ENCODE data around the gene NAT8L. TPM values are rescaled to one million over a fixed set of nuclear protein-coding genes. Genes with fewer than 3 reads are reported as not detected.

NAT8L gene
- total and polyA plus RNA-seq, 2 of the 4 experiments (the other 2 are of a cell fraction), result 0.05 TPM; not detected in 1

DNA sequence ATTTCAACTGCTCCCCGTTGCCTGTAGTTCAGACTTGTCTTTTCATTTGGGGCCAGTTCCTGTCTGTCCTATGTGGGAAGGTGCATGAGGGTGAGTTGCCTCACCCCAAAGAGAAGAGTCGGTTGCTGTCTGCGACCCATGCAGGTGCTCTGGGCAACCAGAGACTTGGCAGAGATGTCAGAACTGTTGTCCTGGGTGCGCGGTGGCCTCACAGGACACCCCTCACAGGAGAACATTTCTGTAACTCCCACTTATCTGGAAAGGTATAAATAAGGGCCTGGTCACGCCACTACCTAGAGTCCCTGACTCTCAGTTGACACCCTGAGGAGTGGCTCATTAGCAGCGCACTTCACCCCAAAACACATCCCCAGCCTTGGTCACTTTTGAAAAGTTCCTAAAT lies 9.7 kb upstream of the NAT8L start:
- H3K56ac ChIP-seq (ENCODE audit: extremely low read depth, insufficient read depth, low read length), result no peak overlapping the region
- H3K27ac ChIP-seq (ENCODE audit: insufficient read depth, low read length), result no peak overlapping the region
- no peak overlapping the region for H2AK5ac ChIP-seq (ENCODE audit: low read depth, low read length)
- ATAC-seq (ENCODE audit: low read depth) (no peak), DNase-seq (no peak)
- H3K18ac ChIP-seq (ENCODE audit: low read depth, low read length), result no peak overlapping the region
- H3K79me1 ChIP-seq (ENCODE audit: low read depth in 1 of 2, low read length in 2 of 2), result no peaks in the 10 kb centered on the region
- no TSS peak for BruUV-seq (replicated peaks)
- H3K4me1 ChIP-seq (ENCODE audit: control insufficient read depth, insufficient read depth, low read length), result no peaks in the 10 kb centered on the region
- H3K9ac ChIP-seq (ENCODE audit: low read depth, low read length), result no peak overlapping the region
- no peak overlapping the region for H3K14ac ChIP-seq (replicated peaks; ENCODE audit: low read depth, low read length)
- dilution Hi-C loops (cut with HindIII; ENCODE audit: low sequenced_read_pairs, unreplicated experiment) (no loop called here), intact Hi-C loops (cut with micrococcal nuclease) (no loop called here), in situ Hi-C loops (cut with MboI; ENCODE audit: low sequenced_read_pairs) (no loop called here)
- WGBS, 2 experiments (ENCODE audit: extremely low coverage in 2 of 2, insufficient read length in 1 of 2), result 90% methylated on average over 2 of the region's 7 CpGs; no CpG with 5 or more reads in 1 of the 2 experiments
- H3K9me1 ChIP-seq (ENCODE audit: insufficient read depth, low read length), result no peaks in the 10 kb centered on the region
- POLR2A ChIA-PET (ENCODE audit: unreplicated experiment), result no interaction called here
- no peak overlapping the region for H3K4me3 ChIP-seq (ENCODE audit: insufficient read depth, low read depth, low read length)
- H2BK5ac ChIP-seq (ENCODE audit: low read depth, low read length, poor library complexity, severe bottlenecking), result no peak overlapping the region
- no peak overlapping the region for H2AK9ac ChIP-seq (replicated peaks; ENCODE audit: low read depth, low read length, poor library complexity)
- H2BK20ac ChIP-seq (ENCODE audit: low read depth, low read length), result no peak overlapping the region
- no peaks in the 10 kb centered on the region; the same call in 1 of the 2 replicates for H3K9me3 ChIP-seq (ENCODE audit: control insufficient read depth, insufficient read depth, low read length)
- no peak overlapping the region for H2BK15ac ChIP-seq (ENCODE audit: low read depth, low read length)
- H2BK120ac ChIP-seq (ENCODE audit: low read depth, low read length), result no peak overlapping the region
- no peaks in the 10 kb centered on the region for H3K36me3 ChIP-seq (ENCODE audit: control insufficient read depth, insufficient read depth, low read length)
- H4K91ac ChIP-seq (ENCODE audit: insufficient read depth, low read depth, low read length), result no peak overlapping the region
- no peak overlapping the region for H4K5ac ChIP-seq (ENCODE audit: low read depth, low read length)
- no peaks in the 10 kb centered on the region for H4K20me1 ChIP-seq (ENCODE audit: insufficient read depth, low read length)
- no peak overlapping the region for H3K4ac ChIP-seq (ENCODE audit: low read depth, low read length)
- H4K8ac ChIP-seq (ENCODE audit: low read depth in 2 of 2, low read length in 2 of 2), result no peak overlapping the region
- no peak overlapping the region for H3K23ac ChIP-seq (ENCODE audit: low read depth, low read length)
- no peak overlapping the region for H3K4me2 ChIP-seq (ENCODE audit: low read depth, low read length)
- TF ChIP-seq RFX5 (IDR thresholded peaks at IDR 0.05; ENCODE audit: low read depth, low read length) (no peak), MAZ (IDR thresholded peaks at IDR 0.05; ENCODE audit: borderline replicate concordance, low read depth, low read length) (no peak), RCOR1 (IDR thresholded peaks at IDR 0.05; ENCODE audit: insufficient replicate concordance, low read length) (no peak), RAD21 (IDR thresholded peaks at IDR 0.05; ENCODE audit: low read length) (no peak), POLR2A (IDR thresholded peaks at IDR 0.05; ENCODE audit: low read depth, low read length) (no peak), MAFK (IDR thresholded peaks at IDR 0.05; ENCODE audit: low read depth, low read length) (no peak), CHD1 (IDR thresholded peaks at IDR 0.05; ENCODE audit: low read depth, low read length) (no peak), CEBPB (IDR thresholded peaks at IDR 0.05; ENCODE audit: low read depth, low read length) (no peak), FOS (IDR thresholded peaks at IDR 0.05; ENCODE audit: low read depth, low read length) (no peak), MXI1 (IDR thresholded peaks at IDR 0.05; ENCODE audit: borderline replicate concordance, low read depth, low read length) (no peak), BHLHE40 (IDR thresholded peaks at IDR 0.05; ENCODE audit: low read depth, low read length) (no peak)
- CTCF ChIA-PET, result no interaction called here
- peaks cover 16% of the 10 kb centered on the region for H3K27me3 ChIP-seq (ENCODE audit: control insufficient read depth, insufficient read depth, low read length)
- no peak overlapping the region for H2AFZ ChIP-seq (replicated peaks; ENCODE audit: low read length, poor library complexity)
